Naive thymus-derived CD4-positive, alpha-beta T cell (primary cell): ENCODE results near the gene THBS3. TPM values are rescaled to one million over a fixed set of nuclear protein-coding genes. Genes with fewer than 3 reads are reported as not detected.

Experiments used
- ATAC-seq: fragments of 150-1000 bp; cut with Tn5 transposase; 2 replicates; pipeline ENCODE4 v1.10.0; 2021; ENCODE audit warnings: mild to moderate bottlenecking, moderate library complexity
- CTCF ChIA-PET: fragments of 350-600 bp; sonication (Branson Sonifier 250); formaldehyde crosslinking; loops from one replicate; lab custom pipeline; 2021; ENCODE audit warnings: antibody characterized with exemption; lab: Charles Lee
- POLR2A ChIA-PET: fragments of 350-600 bp; sonication (Branson Sonifier 250); formaldehyde crosslinking; loops from one replicate; lab custom pipeline; 2021; ENCODE audit warnings: antibody characterized with exemption, inconsistent platforms; lab: Charles Lee
- DNase-seq, 9 donors: peaks; one replicate each; pipeline versions ENCODE4 v3.0.0 to v3.0.0-alpha.2; 2020 to 2022; ENCODE audit warnings: mixed read lengths in 1 of 9
- H3K27ac ChIP-seq: one replicate; pipeline ENCODE4 v1.7.0; 2013; ENCODE audit warnings: mild to moderate bottlenecking, low read depth, low read length, moderate library complexity
- H3K27me3 ChIP-seq, 2 donors: one replicate each; pipeline ENCODE4 v1.7.0; 2013; ENCODE audit warnings: low read length in 2 of 2, mild to moderate bottlenecking in 2 of 2, moderate library complexity in 2 of 2; ENCODE audit not compliant: control insufficient read depth in 2 of 2, insufficient read depth in 2 of 2
- H3K36me3 ChIP-seq, 3 experiments: 1 replicate in 2 of 3; 2 replicates in 1 of 3; pipeline ENCODE4 v1.7.0; 2013; ENCODE audit warnings: low read length in 3 of 3, mild to moderate bottlenecking in 3 of 3, moderate library complexity in 1 of 3; ENCODE audit not compliant: insufficient read depth in 3 of 3, control insufficient read depth in 2 of 3
- H3K4me1 ChIP-seq, 2 donors: one replicate each; pipeline ENCODE4 v1.7.0; 2013; ENCODE audit warnings: low read length in 2 of 2, mild to moderate bottlenecking in 2 of 2, moderate library complexity in 1 of 2; ENCODE audit not compliant: control insufficient read depth in 2 of 2, insufficient read depth in 2 of 2
- H3K4me3 ChIP-seq: 2 replicates; pipeline ENCODE4 v1.7.0; 2013; ENCODE audit warnings: mild to moderate bottlenecking, low read length
- H3K9me3 ChIP-seq, 3 experiments: 1 replicate in 2 of 3; 2 replicates in 1 of 3; pipeline ENCODE4 v1.7.0; 2013; ENCODE audit warnings: low read length in 3 of 3; ENCODE audit not compliant: control insufficient read depth in 2 of 3
- H3K27ac Mint-ChIP-seq, 9 donors: one replicate each; pipeline ENCODE4 v1.8.0; 2020 to 2022; ENCODE audit warnings: mixed read lengths in 9 of 9, mild to moderate bottlenecking in 8 of 9, moderate library complexity in 5 of 9, inconsistent platforms in 2 of 9
- H3K27me3 Mint-ChIP-seq, 5 donors: one replicate each; pipeline ENCODE4 v1.8.0; 2021 to 2022; ENCODE audit warnings: mixed read lengths in 5 of 5, mild to moderate bottlenecking in 1 of 5
- H3K36me3 Mint-ChIP-seq, 5 donors: one replicate each; pipeline ENCODE4 v1.8.0; 2020 to 2022; ENCODE audit warnings: mixed read lengths in 5 of 5, mild to moderate bottlenecking in 3 of 5, inconsistent platforms in 1 of 5
- H3K4me1 Mint-ChIP-seq, 7 donors: one replicate each; pipeline ENCODE4 v1.8.0; 2020 to 2022; ENCODE audit warnings: mixed read lengths in 7 of 7, mild to moderate bottlenecking in 3 of 7, inconsistent platforms in 1 of 7
- H3K4me3 Mint-ChIP-seq, 10 donors: one replicate each; pipeline ENCODE4 v1.8.0; 2020 to 2022; ENCODE audit warnings: mild to moderate bottlenecking in 10 of 10, mixed read lengths in 10 of 10, moderate library complexity in 6 of 10, inconsistent platforms in 2 of 10
- H3K9me3 Mint-ChIP-seq, 11 donors: one replicate each; pipeline ENCODE4 v1.8.0; 2020 to 2022; ENCODE audit warnings: mixed read lengths in 11 of 11, mild to moderate bottlenecking in 4 of 11, inconsistent platforms in 1 of 11, moderate library complexity in 1 of 11
- intact Hi-C, 2 donors: fragments of 100-400 bp; cut with micrococcal nuclease; formaldehyde crosslinking; loops; one replicate each; pipeline ENCODE4 v1.15.1; 2023
- polyA plus RNA-seq, 2 donors: library from polyadenylated mRNA; unstranded; fragments of 300-500 nt; fragmentation: Illumina TruSeq; gene quantifications; one replicate each; pipeline ENCODE4 v1.2.3, GENCODE V29; 2021
- total RNA-seq, 6 experiments: library from RNA in 5 of 6; stranded (reverse) in 5 of 6; gene quantifications; 1 replicate in 5 of 6; 2 replicates in 1 of 6; pipeline ENCODE4 v1.2.3 and lab custom pipeline; 2021 to 2026

THBS3 gene
- total and polyA plus RNA-seq, 7 experiments from 2014 or later: 0.87 to 35.9 (median 26.8) TPM

DNA sequence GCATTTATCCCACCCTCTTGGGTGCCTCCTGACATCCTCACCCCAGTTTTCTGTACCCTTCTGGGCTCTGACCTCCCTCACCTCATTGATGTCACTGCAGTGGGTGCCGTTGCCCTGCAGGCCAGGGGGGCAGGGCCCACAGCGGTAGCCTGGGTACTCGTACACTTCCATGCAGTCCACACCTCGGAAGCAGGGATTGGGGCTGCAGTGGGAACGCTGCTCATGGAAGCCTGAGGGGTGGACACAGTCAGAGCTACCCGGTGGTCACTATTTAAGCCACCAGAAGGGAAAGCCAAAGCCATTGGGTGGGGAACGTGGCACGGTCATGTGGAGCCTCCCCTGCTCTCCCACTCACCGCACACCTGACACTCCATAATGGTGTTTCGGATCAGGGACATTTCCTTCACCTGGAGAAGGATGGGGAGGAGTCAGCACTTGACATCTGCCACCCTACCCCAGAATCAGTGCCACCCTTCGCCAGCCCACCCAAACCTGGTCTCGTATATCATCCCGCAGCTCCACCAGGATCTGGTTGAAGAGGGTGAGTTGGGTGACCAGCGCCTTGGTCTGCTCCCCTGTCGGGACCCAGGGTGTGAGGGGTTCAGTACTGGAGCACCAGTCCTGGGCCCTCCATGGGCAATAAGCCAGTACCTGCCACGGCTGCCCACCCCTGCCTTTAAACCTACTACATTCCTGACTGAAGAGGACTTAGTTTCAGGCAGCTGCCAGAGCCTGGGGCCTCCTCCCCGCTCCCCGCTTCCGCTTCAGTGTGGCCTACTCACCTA, 4.8 kb downstream of the THBS3 start:
- H3K27me3 ChIP-seq: no peaks in the 10 kb centered on the region
- no peaks in the 10 kb centered on the region for H3K36me3 ChIP-seq
- Mint-ChIP-seq H3K4me3 (no peak overlapping the region), H3K27ac (no peak overlapping the region), H3K9me3 (no peaks in the 10 kb centered on the region), H3K27me3 (no peaks in the 10 kb centered on the region), H3K36me3 (peaks cover 0 to 5% (median 0%) of the 10 kb centered on the region in 5 donors), H3K4me1 (peaks cover 10 to 16% (median 12%) of the 10 kb centered on the region in 7 donors)
- no peak overlapping the region for H3K27ac ChIP-seq
- ChIA-PET POLR2A (interaction anchor here (1.3 to 1.6 kb wide), 2 partner anchors 9 to 26 kb away, joined by 4 to 7 read pairs; no protein-coding TSS in a partner anchor), CTCF (interaction anchor here (1.5 kb wide), 1 partner anchor 24 kb away, joined by 6 read pairs; no protein-coding TSS in a partner anchor)
- ATAC-seq (no peak), DNase-seq (no peak)
- H3K4me3 ChIP-seq: no peak overlapping the region
- H3K4me1 ChIP-seq: peaks cover 10% of the 10 kb centered on the region in 2 donors
- intact Hi-C loops: no loop called here
- no peaks in the 10 kb centered on the region for H3K9me3 ChIP-seq

DNA sequence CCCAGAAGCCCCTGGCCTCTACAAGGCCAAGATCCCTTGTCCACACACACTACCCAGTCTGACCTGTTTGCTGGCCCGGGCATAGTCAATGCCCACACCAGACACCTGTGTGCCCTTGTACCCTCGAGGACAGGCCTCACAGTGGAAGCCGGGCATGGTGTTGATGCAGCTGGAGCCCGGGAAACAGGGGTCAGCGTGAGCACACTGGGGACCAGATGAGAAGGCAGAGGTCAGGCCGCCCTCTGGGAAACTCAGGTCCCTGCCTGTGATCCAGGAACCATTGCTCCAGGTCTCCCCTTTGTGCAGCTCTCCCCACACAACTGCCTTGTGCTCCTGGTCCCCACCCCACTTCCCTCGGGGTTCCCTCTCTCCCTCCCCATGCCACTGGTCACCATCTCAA, 5.5 kb downstream of the THBS3 start:
- peaks cover 5 to 9% (median 6%) of the 10 kb centered on the region in 7 donors for H3K4me1 Mint-ChIP-seq
- CTCF ChIA-PET: interaction anchor here (1.5 kb wide), 1 partner anchor 25 kb away, joined by 6 read pairs; no protein-coding TSS in a partner anchor

DNA sequence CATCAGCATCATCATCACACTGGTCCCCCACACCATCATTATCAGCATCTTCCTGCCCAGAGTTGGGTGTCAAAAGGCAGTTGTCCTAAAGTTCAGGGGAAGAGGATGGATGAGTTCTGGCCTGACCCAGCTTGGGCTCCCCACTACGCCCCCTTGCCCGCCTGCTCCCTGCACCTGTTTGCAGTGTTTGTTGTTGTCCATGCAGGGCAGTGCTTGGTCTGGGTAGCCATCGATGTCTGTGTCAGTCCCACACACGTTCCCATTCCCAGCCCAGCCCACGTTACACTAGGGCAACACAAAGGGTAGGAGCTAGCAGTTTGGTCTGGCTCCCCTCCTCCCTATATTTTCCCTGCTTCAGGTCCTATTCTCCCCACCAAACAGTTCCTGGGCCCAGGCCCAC, 6.8 kb downstream of the THBS3 start:
- Mint-ChIP-seq H3K27ac (no peak overlapping the region), H3K36me3 (peaks cover 0 to 6% (median 0%) of the 10 kb centered on the region in 5 donors), H3K9me3 (no peaks in the 10 kb centered on the region), H3K4me3 (no peak overlapping the region), H3K4me1 (peaks cover 0 to 4% (median 0%) of the 10 kb centered on the region in 7 donors), H3K27me3 (no peaks in the 10 kb centered on the region)
- no peaks in the 10 kb centered on the region for H3K4me1 ChIP-seq
- intact Hi-C loops: no loop called here
- no peaks in the 10 kb centered on the region for H3K27me3 ChIP-seq
- no peaks in the 10 kb centered on the region for H3K9me3 ChIP-seq
- ATAC-seq (no peak), DNase-seq (no peak)
- H3K36me3 ChIP-seq: no peaks in the 10 kb centered on the region
- H3K27ac ChIP-seq: no peak overlapping the region
- ChIA-PET POLR2A (interaction anchor here (1.2 kb wide), 1 partner anchor 44 kb away, joined by 3 read pairs; no protein-coding TSS in a partner anchor), CTCF (no interaction called here)
- no peak overlapping the region for H3K4me3 ChIP-seq

More for the DNA sequence above, 5.5 kb downstream of the THBS3 start:
- Histone ChIP-seq H3K9me3 (no peaks in the 10 kb centered on the region), H3K4me1 (peaks cover 3 to 4% of the 10 kb centered on the region in 2 donors), H3K27me3 (no peaks in the 10 kb centered on the region), H3K4me3 (no peak overlapping the region), H3K36me3 (no peaks in the 10 kb centered on the region), H3K27ac (no peak overlapping the region)
- peaks cover 0 to 5% (median 0%) of the 10 kb centered on the region in 5 donors for H3K36me3 Mint-ChIP-seq
- POLR2A ChIA-PET: interaction anchor here (1.6 kb wide), 1 partner anchor 8 kb away, joined by 7 read pairs; no protein-coding TSS in a partner anchor
- no peaks in the 10 kb centered on the region for H3K9me3 Mint-ChIP-seq
- H3K27ac Mint-ChIP-seq: no peak overlapping the region
- DNase-seq: no peak
- no peak overlapping the region for H3K4me3 Mint-ChIP-seq
- intact Hi-C loops: no loop called here
- no peak for ATAC-seq
- H3K27me3 Mint-ChIP-seq: no peaks in the 10 kb centered on the region

DNA sequence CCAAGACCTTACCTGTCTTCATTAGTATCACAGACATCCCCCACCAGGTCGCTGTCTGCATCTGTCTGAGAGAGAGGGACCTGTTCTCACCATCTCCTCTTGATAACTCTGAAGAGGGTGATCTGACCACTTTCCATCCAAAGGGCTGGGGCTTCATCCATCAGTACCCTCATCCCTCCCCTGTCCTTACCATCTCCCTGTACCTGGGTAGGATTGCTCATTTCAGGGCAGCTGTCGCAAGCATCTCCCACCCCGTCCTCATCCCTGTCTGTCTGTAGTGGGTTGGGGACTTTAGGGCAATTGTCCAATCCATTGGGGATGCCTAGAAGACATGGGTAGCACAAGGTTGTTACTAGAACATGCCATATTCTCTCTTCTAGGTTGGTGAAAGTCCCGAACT, 7.9 kb downstream of the THBS3 start:
- Histone ChIP-seq H3K27me3 (no peaks in the 10 kb centered on the region), H3K36me3 (no peaks in the 10 kb centered on the region), H3K27ac (no peak overlapping the region), H3K4me1 (no peaks in the 10 kb centered on the region), H3K4me3 (no peak overlapping the region), H3K9me3 (no peaks in the 10 kb centered on the region)
- POLR2A ChIA-PET: interaction anchor here (0.6 kb wide), 1 partner anchor 245 kb away, joined by 3 read pairs; no protein-coding TSS in a partner anchor
- Mint-ChIP-seq H3K4me3 (no peak overlapping the region), H3K27ac (peak overlapping the region in 2 of 9 donors; percentile 48 to 76), H3K4me1 (peaks cover 0 to 9% (median 5%) of the 10 kb centered on the region in 7 donors), H3K27me3 (no peaks in the 10 kb centered on the region), H3K36me3 (peaks cover 0 to 6% (median 0%) of the 10 kb centered on the region in 5 donors), H3K9me3 (no peaks in the 10 kb centered on the region)
- no peak for DNase-seq
- ATAC-seq: no peak
- CTCF ChIA-PET: interaction anchor here (0.6 kb wide), 1 partner anchor 850 kb away, joined by 3 read pairs; no protein-coding TSS in a partner anchor
- intact Hi-C loops: no loop called here

DNA sequence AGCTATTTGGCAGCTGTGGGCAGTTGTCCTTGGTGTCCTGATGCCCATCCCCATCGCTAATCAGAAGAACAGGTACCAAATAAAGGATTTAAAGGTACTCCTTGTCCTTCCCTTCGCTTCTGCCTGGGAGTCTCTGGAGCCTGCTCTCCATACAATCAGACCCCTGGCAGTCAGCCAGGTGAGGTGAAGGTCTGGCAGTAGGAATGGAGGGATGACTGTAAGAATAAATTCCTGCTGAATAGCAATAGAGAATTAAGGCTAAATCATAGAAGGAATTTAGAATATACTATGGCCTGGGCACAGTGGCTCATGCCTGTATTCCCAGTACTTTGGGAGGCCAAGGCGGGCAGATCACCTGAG, 9.2 kb downstream of the THBS3 start:
- H3K4me3 ChIP-seq: no peak overlapping the region
- ATAC-seq (no peak), DNase-seq (no peak)
- intact Hi-C loops: no loop called here
- Mint-ChIP-seq H3K27me3 (no peaks in the 10 kb centered on the region), H3K4me1 (peaks cover 5 to 20% (median 16%) of the 10 kb centered on the region in 7 donors), H3K36me3 (peaks cover 0 to 6% (median 0%) of the 10 kb centered on the region in 5 donors), H3K9me3 (peaks cover 0 to 2% (median 0%) of the 10 kb centered on the region in 11 donors), H3K4me3 (no peak overlapping the region), H3K27ac (no peak overlapping the region)
- CTCF ChIA-PET: no interaction called here
- peaks cover 11% of the 10 kb centered on the region in 2 donors for H3K4me1 ChIP-seq
- POLR2A ChIA-PET: interaction anchor here (0.6 kb wide), 1 partner anchor 1133 kb away, joined by 5 read pairs; no protein-coding TSS in a partner anchor
- H3K27ac ChIP-seq: no peak overlapping the region
- H3K9me3 ChIP-seq: no peaks in the 10 kb centered on the region
- H3K27me3 ChIP-seq: no peaks in the 10 kb centered on the region
- H3K36me3 ChIP-seq: no peaks in the 10 kb centered on the region

DNA sequence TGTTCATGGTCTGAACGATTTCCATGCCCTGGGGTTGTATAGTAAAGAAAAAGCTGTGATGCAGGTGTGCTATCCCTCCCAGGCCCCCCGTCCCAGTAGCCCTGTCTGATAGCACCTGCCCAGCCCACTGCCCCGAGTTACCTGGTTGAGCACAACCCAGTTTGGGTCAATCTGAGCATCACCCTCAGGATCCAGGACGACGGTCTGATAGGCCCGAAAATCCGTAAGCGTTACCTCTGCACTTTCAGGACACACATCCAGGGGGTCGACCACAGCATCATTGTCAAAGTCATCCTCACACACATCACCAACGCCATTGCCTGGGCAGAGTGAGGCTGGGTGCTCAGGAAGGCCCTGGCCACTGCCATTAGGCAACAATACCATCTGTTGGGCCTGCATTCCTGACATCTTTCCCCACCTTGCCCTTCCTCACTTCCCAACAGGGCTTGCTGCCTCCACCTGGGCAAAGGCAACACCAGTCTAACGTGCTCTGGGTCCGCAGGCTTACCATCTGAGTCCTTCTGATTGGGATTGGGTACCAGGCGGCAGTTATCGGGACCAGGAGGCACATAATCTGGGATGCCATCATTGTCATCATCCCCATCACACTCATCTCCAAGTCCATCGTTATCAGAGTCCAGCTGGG, 9.7 kb downstream of the THBS3 start:
- H3K36me3 Mint-ChIP-seq: peaks cover 0 to 6% (median 0%) of the 10 kb centered on the region in 5 donors
- H3K9me3 Mint-ChIP-seq: peaks cover 0 to 2% (median 0%) of the 10 kb centered on the region in 11 donors
- Histone ChIP-seq H3K9me3 (no peaks in the 10 kb centered on the region), H3K4me1 (peaks cover 11 to 16% of the 10 kb centered on the region in 2 donors), H3K36me3 (no peaks in the 10 kb centered on the region), H3K27ac (no peak overlapping the region), H3K27me3 (no peaks in the 10 kb centered on the region), H3K4me3 (no peak overlapping the region)
- ChIA-PET POLR2A (no interaction called here), CTCF (no interaction called here)
- peaks cover 8 to 25% (median 19%) of the 10 kb centered on the region in 7 donors for H3K4me1 Mint-ChIP-seq
- DNase-seq (no peak), ATAC-seq (no peak)
- no peaks in the 10 kb centered on the region for H3K27me3 Mint-ChIP-seq
- no peak overlapping the region for H3K4me3 Mint-ChIP-seq
- intact Hi-C loops: no loop called here
- H3K27ac Mint-ChIP-seq: no peak overlapping the region
